ENCODE data around the gene SMC5. TPM values are rescaled to one million over a fixed set of nuclear protein-coding genes. Genes with fewer than 3 reads are reported as not detected.

SMC5 gene
- total and polyA plus RNA-seq, 2 of the 13 experiments (the other 11 are each of a cell fraction or from before 2014, with no cell fraction given): 7.2 to 26.7 TPM

GRCh38 chr9:70392850-70393249 is 134.1 kb downstream of the SMC5 start (continued):
- no peak for TF ChIP-seq DRAP1 (CRISPR knock-in tag; IDR thresholded peaks at IDR 0.05)
- TF ChIP-seq HHEX (CRISPR knock-in tag; IDR thresholded peaks at IDR 0.05): no peak
- TF ChIP-seq YEATS2 (CRISPR knock-in tag; IDR thresholded peaks at IDR 0.05; ENCODE audit: borderline replicate concordance): no peak
- TF ChIP-seq AKNA (CRISPR knock-in tag; IDR thresholded peaks at IDR 0.05; ENCODE audit: borderline replicate concordance): no peak
- no peak for TF ChIP-seq HNF1B (CRISPR knock-in tag; IDR thresholded peaks at IDR 0.05)
- no peak for TF ChIP-seq ZNF33A (CRISPR knock-in tag; IDR thresholded peaks at IDR 0.05; ENCODE audit: borderline replicate concordance)
- no peak for TF ChIP-seq ZFP36L1 (CRISPR knock-in tag; IDR thresholded peaks at IDR 0.05)
- TF ChIP-seq SIX1 (CRISPR knock-in tag; IDR thresholded peaks at IDR 0.05; ENCODE audit: borderline replicate concordance): no peak

Data from HepG2 (cell line).